H1 (cell line): ENCODE results near the gene ADK. TPM values are rescaled to one million over a fixed set of nuclear protein-coding genes. Genes with fewer than 3 reads are reported as not detected.

ENCODE experiments used
- CEBPB ChIP-seq: IDR thresholded peaks from 2 replicates; pipeline ENCODE4 v1.6.1; 2012; ENCODE audit warnings: low read depth, low read length
- GABPA ChIP-seq: IDR thresholded peaks from 2 replicates; pipeline ENCODE4 v1.6.1; 2011; ENCODE audit warnings: mild to moderate bottlenecking, low read length, moderate library complexity, borderline replicate concordance; ENCODE audit not compliant: insufficient read depth
- RBBP5 ChIP-seq: IDR thresholded peaks from 2 replicates; pipeline ENCODE4 v1.7.1; 2012; ENCODE audit warnings: low read depth, mild to moderate bottlenecking, inconsistent platforms, low read length, moderate library complexity, borderline replicate concordance
- TEAD4 ChIP-seq: IDR thresholded peaks from 2 replicates; pipeline ENCODE4 v1.6.1; 2012; ENCODE audit warnings: low read depth, low read length, inconsistent platforms, mixed read lengths
- polyA plus RNA-seq, 7 experiments: library from polyadenylated mRNA; depleted of rRNA in 3 of 7; stranded (reverse) in 5 of 7; unstranded in 2 of 7; fragments of >200 nt in 5 of 7; fragments of 200-250 nt in 2 of 7; gene quantifications; 1 replicate in 5 of 7; 2 replicates in 1 of 7; 4 replicates in 1 of 7; pipeline versions ENCODE4 v1.2.1 to v1.2.3, GENCODE V29; 2011 to 2013; ENCODE audit warnings: missing spikeins in 2 of 7, mixed read lengths in 2 of 7
- total RNA-seq: library from RNA; stranded (reverse); fragmentation: NEBNext Ultra II Directional; extraction: Animal tissue kit (Norgen Biotek cat#: 25700); gene quantifications from 2 replicates; pipeline ENCODE4 v1.2.1, GENCODE V29; 2021
- TF ChIP-seq, protein P1 (sequence below): fragments of 300-600 bp; sonication (generic); IDR thresholded peaks from 2 replicates; pipeline ENCODE4 v1.7.1; 2012; ENCODE audit warnings: low read length, moderate library complexity, mild to moderate bottlenecking, inconsistent platforms; ENCODE audit not compliant: insufficient replicate concordance
- TF ChIP-seq, protein P2 (sequence below): IDR thresholded peaks from 2 replicates; pipeline ENCODE4 v1.6.1; 2012; ENCODE audit warnings: inconsistent platforms

ADK gene
- total and polyA plus RNA-seq, 2 of the 8 experiments (the other 6 are each of a cell fraction or from before 2014, with no cell fraction given) = 12.3 to 42.4 TPM

DNA sequence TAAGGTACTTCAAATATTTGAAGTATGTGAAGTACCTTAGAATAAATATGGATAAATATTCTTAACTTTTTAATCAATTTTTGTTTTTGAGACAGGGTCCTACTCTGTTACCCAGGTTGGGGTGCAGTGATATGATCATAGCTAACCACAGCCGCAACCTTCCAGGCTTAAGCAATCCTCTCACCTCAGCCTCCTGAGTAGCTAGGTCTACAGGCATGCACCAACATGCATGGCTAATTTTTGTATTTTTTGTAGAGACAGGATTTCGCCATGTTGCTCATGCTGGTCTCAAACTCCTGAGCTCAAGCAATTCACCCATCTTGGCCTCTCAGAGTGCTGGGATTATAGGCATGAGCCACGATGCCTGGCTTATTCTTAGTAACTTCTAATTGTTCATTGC lies 555.9 kb downstream of the ADK start (continued):
- TF ChIP-seq, protein P1, sequence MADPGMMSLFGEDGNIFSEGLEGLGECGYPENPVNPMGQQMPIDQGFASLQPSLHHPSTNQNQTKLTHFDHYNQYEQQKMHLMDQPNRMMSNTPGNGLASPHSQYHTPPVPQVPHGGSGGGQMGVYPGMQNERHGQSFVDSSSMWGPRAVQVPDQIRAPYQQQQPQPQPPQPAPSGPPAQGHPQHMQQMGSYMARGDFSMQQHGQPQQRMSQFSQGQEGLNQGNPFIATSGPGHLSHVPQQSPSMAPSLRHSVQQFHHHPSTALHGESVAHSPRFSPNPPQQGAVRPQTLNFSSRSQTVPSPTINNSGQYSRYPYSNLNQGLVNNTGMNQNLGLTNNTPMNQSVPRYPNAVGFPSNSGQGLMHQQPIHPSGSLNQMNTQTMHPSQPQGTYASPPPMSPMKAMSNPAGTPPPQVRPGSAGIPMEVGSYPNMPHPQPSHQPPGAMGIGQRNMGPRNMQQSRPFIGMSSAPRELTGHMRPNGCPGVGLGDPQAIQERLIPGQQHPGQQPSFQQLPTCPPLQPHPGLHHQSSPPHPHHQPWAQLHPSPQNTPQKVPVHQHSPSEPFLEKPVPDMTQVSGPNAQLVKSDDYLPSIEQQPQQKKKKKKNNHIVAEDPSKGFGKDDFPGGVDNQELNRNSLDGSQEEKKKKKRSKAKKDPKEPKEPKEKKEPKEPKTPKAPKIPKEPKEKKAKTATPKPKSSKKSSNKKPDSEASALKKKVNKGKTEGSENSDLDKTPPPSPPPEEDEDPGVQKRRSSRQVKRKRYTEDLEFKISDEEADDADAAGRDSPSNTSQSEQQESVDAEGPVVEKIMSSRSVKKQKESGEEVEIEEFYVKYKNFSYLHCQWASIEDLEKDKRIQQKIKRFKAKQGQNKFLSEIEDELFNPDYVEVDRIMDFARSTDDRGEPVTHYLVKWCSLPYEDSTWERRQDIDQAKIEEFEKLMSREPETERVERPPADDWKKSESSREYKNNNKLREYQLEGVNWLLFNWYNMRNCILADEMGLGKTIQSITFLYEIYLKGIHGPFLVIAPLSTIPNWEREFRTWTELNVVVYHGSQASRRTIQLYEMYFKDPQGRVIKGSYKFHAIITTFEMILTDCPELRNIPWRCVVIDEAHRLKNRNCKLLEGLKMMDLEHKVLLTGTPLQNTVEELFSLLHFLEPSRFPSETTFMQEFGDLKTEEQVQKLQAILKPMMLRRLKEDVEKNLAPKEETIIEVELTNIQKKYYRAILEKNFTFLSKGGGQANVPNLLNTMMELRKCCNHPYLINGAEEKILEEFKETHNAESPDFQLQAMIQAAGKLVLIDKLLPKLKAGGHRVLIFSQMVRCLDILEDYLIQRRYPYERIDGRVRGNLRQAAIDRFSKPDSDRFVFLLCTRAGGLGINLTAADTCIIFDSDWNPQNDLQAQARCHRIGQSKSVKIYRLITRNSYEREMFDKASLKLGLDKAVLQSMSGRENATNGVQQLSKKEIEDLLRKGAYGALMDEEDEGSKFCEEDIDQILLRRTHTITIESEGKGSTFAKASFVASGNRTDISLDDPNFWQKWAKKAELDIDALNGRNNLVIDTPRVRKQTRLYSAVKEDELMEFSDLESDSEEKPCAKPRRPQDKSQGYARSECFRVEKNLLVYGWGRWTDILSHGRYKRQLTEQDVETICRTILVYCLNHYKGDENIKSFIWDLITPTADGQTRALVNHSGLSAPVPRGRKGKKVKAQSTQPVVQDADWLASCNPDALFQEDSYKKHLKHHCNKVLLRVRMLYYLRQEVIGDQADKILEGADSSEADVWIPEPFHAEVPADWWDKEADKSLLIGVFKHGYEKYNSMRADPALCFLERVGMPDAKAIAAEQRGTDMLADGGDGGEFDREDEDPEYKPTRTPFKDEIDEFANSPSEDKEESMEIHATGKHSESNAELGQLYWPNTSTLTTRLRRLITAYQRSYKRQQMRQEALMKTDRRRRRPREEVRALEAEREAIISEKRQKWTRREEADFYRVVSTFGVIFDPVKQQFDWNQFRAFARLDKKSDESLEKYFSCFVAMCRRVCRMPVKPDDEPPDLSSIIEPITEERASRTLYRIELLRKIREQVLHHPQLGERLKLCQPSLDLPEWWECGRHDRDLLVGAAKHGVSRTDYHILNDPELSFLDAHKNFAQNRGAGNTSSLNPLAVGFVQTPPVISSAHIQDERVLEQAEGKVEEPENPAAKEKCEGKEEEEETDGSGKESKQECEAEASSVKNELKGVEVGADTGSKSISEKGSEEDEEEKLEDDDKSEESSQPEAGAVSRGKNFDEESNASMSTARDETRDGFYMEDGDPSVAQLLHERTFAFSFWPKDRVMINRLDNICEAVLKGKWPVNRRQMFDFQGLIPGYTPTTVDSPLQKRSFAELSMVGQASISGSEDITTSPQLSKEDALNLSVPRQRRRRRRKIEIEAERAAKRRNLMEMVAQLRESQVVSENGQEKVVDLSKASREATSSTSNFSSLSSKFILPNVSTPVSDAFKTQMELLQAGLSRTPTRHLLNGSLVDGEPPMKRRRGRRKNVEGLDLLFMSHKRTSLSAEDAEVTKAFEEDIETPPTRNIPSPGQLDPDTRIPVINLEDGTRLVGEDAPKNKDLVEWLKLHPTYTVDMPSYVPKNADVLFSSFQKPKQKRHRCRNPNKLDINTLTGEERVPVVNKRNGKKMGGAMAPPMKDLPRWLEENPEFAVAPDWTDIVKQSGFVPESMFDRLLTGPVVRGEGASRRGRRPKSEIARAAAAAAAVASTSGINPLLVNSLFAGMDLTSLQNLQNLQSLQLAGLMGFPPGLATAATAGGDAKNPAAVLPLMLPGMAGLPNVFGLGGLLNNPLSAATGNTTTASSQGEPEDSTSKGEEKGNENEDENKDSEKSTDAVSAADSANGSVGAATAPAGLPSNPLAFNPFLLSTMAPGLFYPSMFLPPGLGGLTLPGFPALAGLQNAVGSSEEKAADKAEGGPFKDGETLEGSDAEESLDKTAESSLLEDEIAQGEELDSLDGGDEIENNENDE = no peak
- TF ChIP-seq TEAD4 (no peak), CEBPB (no peak), GABPA (no peak), RBBP5 (no peak)
- TF ChIP-seq, protein P2, sequence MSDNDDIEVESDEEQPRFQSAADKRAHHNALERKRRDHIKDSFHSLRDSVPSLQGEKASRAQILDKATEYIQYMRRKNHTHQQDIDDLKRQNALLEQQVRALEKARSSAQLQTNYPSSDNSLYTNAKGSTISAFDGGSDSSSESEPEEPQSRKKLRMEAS = no peak
